HG03139 (cell line): Measurements from ENCODE around the gene VWC2.

Source experiments
- ATAC-seq: cut with Tn5 transposase; IDR thresholded peaks from one replicate; pipeline ENCODE4 v1.9.1; 2021; ENCODE audit not compliant: unreplicated experiment

The VWC2 gene

GRCh38 chr7:49783446-49783845 is 10.0 kb downstream of the VWC2 start:
- ATAC-seq: no peak

GRCh38 chr7:49787980-49788379 is 14.5 kb downstream of the VWC2 start:
- no peak for ATAC-seq

GRCh38 chr7:49788455-49789059 is 15.1 kb downstream of the VWC2 start:
- ATAC-seq: no peak

- no peak for ATAC-seq
Measured at GRCh38 chr7:49789736-49790135, 16.3 kb downstream of the VWC2 start.

GRCh38 chr7:49790209-49790608 is 16.8 kb downstream of the VWC2 start:
- no peak for ATAC-seq

GRCh38 chr7:49791088-49791741 is 17.8 kb downstream of the VWC2 start:
- peak; percentile 70 for ATAC-seq

- ATAC-seq: no peak
Measured at GRCh38 chr7:49797987-49798660, 24.7 kb downstream of the VWC2 start.

- ATAC-seq: no peak
Measured at GRCh38 chr7:49800031-49800430, 26.6 kb downstream of the VWC2 start.

- no peak for ATAC-seq
Measured at GRCh38 chr7:49802600-49802999, 29.2 kb downstream of the VWC2 start.

- ATAC-seq: no peak
Measured at GRCh38 chr7:49803812-49804211, 30.4 kb downstream of the VWC2 start.

- no peak for ATAC-seq
Measured at GRCh38 chr7:49805371-49806007, 32.1 kb downstream of the VWC2 start.

- no peak for ATAC-seq
Measured at GRCh38 chr7:49812534-49812933, 39.1 kb downstream of the VWC2 start.

- no peak for ATAC-seq
Measured at GRCh38 chr7:49817279-49817678, 43.8 kb downstream of the VWC2 start.

GRCh38 chr7:49821181-49821580 is 47.7 kb downstream of the VWC2 start:
- no peak for ATAC-seq

- no peak for ATAC-seq
Measured at GRCh38 chr7:49822856-49823255, 49.4 kb downstream of the VWC2 start.

- ATAC-seq: no peak
Measured at GRCh38 chr7:49823566-49823965, 50.1 kb downstream of the VWC2 start.

GRCh38 chr7:49839863-49840645 is 66.6 kb downstream of the VWC2 start:
- ATAC-seq: no peak

- no peak for ATAC-seq
Measured at GRCh38 chr7:49840751-49841405, 67.4 kb downstream of the VWC2 start.

- ATAC-seq: no peak
Measured at GRCh38 chr7:49845626-49846025, 72.2 kb downstream of the VWC2 start.

- ATAC-seq: no peak
Measured at GRCh38 chr7:49848211-49848841, 74.9 kb downstream of the VWC2 start.
